Measurements from ENCODE around the gene BCL7A. TPM values are rescaled to one million over a fixed set of nuclear protein-coding genes. Genes with fewer than 3 reads are reported as not detected.

Gene BCL7A
- total and polyA plus RNA-seq, 2 experiments from 2014 or later: 19.1 to 30.5 TPM

DNA sequence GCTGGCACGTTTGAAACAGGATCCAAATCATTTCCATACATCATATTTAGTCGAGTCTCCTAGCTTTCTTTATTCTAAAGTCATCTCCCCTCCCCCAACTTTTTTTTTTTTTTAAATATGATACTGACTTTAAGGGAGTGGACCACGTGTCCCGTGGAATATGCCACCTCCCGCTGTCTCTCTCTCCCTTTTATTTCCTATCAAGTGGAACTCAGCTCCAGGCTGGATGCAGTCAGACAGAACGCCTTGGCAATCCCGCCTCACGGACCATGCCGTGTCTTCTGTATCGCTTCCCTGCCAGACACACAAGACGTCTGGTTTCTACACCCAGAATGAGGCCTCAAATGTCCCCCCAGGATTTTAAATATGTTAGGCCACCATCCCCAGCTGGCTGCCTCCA, 21.2 kb downstream of the BCL7A start:
- no peak overlapping the region for H3K4me3 ChIP-seq
- TF ChIP-seq, protein P1, sequence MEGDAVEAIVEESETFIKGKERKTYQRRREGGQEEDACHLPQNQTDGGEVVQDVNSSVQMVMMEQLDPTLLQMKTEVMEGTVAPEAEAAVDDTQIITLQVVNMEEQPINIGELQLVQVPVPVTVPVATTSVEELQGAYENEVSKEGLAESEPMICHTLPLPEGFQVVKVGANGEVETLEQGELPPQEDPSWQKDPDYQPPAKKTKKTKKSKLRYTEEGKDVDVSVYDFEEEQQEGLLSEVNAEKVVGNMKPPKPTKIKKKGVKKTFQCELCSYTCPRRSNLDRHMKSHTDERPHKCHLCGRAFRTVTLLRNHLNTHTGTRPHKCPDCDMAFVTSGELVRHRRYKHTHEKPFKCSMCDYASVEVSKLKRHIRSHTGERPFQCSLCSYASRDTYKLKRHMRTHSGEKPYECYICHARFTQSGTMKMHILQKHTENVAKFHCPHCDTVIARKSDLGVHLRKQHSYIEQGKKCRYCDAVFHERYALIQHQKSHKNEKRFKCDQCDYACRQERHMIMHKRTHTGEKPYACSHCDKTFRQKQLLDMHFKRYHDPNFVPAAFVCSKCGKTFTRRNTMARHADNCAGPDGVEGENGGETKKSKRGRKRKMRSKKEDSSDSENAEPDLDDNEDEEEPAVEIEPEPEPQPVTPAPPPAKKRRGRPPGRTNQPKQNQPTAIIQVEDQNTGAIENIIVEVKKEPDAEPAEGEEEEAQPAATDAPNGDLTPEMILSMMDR (IDR thresholded peaks at IDR 0.05; ENCODE audit: low read depth, low read length): no peak
- no peaks in the 10 kb centered on the region for H3K27me3 ChIP-seq
- H3K27ac ChIP-seq: no peak overlapping the region
- no peaks in the 10 kb centered on the region for H3K4me1 ChIP-seq (ENCODE audit: low read depth)
- DNase-seq (ENCODE audit: low read depth in 1 of 2, low spot score in 1 of 2): no peak
- H3K36me3 ChIP-seq: peaks cover 11% of the 10 kb centered on the region
- H3K9me3 ChIP-seq (ENCODE audit: low read depth): no peaks in the 10 kb centered on the region

DNA sequence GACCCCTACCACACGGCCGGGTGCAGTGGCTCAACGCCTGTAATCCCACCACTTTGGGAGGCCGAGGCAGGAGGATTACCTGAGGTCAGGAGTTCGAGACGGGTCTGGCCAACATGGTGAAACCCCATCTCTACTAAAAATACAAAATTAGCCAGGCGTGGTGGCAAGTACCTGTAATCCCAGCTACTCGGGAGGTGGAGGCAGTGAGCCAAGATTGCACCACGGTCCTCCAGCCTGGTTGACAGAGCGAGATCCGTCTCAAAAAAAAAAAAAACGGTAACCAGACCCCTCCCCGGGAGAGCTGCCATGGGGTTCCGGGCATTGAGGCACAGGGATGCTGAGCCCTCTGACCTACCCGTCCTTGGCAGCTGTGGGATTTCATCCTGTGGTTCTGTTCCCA, 21.8 kb downstream of the BCL7A start:
- Histone ChIP-seq H3K27ac (no peak overlapping the region), H3K9me3 (ENCODE audit: low read depth) (no peaks in the 10 kb centered on the region), H3K27me3 (no peaks in the 10 kb centered on the region), H3K4me3 (no peak overlapping the region), H3K4me1 (ENCODE audit: low read depth) (no peaks in the 10 kb centered on the region), H3K36me3 (peaks cover 11% of the 10 kb centered on the region)
- no peak for DNase-seq (ENCODE audit: low read depth in 1 of 2, low spot score in 1 of 2)
- TF ChIP-seq, protein P1 (IDR thresholded peaks at IDR 0.05; ENCODE audit: low read depth, low read length): no peak

DNA sequence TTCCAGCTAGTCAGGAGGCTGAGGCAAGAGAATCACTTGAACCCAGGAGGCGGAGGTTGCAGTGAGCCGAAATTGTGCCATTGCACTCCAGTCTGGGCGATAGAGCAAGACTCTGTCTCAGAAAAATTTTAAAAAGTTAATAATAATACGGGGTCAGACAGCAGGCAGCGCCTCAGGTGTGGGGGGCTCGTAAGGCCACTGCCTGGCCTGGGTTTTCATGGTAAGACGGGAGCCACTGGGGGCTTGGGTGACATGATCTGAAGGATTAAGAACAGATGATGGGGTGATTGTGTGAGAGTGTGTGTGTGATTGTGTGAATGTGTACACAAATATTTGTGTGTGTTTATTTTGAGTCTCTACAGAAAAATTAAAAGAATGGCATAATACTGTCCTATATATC, 23.6 kb downstream of the BCL7A start:
- peaks cover 11% of the 10 kb centered on the region for H3K36me3 ChIP-seq
- no peak for DNase-seq (ENCODE audit: low read depth in 1 of 2, low spot score in 1 of 2)
- H3K4me3 ChIP-seq: no peak overlapping the region
- TF ChIP-seq, protein P1 (IDR thresholded peaks at IDR 0.05; ENCODE audit: low read depth, low read length): no peak
- no peak overlapping the region for H3K27ac ChIP-seq
- no peaks in the 10 kb centered on the region for H3K9me3 ChIP-seq (ENCODE audit: low read depth)
- no peaks in the 10 kb centered on the region for H3K27me3 ChIP-seq
- H3K4me1 ChIP-seq (ENCODE audit: low read depth): no peaks in the 10 kb centered on the region

DNA sequence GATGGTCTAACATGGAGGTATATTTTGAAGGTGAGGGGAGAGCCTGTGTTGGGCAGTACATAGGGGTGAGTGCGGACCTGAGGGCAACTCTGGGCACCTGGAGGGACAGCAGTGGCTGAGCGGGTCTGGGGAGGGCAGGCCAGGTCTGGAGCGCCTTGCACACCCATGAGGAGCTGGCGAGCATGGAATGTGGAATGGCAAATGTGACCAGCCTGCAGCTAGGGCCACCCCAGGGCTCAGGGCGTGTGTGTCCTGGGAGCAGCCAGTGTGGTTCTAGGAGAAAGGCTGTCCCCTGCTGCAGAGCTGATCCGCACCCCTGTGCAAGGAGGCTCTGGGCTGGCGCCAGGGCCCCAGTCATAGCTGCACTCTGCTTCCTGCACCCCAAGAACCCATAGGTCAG, 24.5 kb downstream of the BCL7A start:
- Histone ChIP-seq H3K27me3 (no peaks in the 10 kb centered on the region), H3K4me1 (ENCODE audit: low read depth) (peaks cover under 1% of the 10 kb centered on the region), H3K9me3 (ENCODE audit: low read depth) (no peaks in the 10 kb centered on the region), H3K36me3 (peaks cover 11% of the 10 kb centered on the region), H3K27ac (no peak overlapping the region), H3K4me3 (no peak overlapping the region)
- TF ChIP-seq, protein P1 (IDR thresholded peaks at IDR 0.05; ENCODE audit: low read depth, low read length): no peak
- no peak for DNase-seq (ENCODE audit: low read depth in 1 of 2, low spot score in 1 of 2)

DNA sequence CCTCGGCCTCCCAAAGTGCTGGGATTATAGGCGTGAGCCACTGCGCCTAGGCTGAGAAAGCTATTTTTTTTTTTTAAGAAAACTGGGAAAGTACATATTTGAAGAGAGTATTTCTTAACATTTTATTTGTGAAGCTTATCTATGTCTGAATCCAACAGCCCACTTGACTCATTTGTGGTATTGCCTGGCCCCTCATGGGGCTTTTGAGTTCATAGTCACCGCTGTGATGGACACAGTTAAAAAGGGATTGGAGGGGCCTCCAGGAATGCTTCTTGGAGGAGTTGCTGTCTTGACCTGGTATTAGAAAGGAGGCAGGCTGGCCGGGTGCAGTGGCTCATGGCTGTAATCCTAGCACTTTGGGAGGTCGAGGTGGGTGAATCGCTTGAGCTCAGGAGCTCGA, 26.5 kb downstream of the BCL7A start:
- Histone ChIP-seq H3K4me3 (no peak overlapping the region), H3K27me3 (no peaks in the 10 kb centered on the region), H3K36me3 (peaks cover 11% of the 10 kb centered on the region), H3K4me1 (ENCODE audit: low read depth) (peaks cover 5% of the 10 kb centered on the region), H3K9me3 (ENCODE audit: low read depth) (no peaks in the 10 kb centered on the region), H3K27ac (no peak overlapping the region)
- TF ChIP-seq, protein P1 (IDR thresholded peaks at IDR 0.05; ENCODE audit: low read depth, low read length): no peak
- peak in 1 of 2 donors; percentile 66 for DNase-seq (ENCODE audit: low read depth in 1 of 2, low spot score in 1 of 2)

DNA sequence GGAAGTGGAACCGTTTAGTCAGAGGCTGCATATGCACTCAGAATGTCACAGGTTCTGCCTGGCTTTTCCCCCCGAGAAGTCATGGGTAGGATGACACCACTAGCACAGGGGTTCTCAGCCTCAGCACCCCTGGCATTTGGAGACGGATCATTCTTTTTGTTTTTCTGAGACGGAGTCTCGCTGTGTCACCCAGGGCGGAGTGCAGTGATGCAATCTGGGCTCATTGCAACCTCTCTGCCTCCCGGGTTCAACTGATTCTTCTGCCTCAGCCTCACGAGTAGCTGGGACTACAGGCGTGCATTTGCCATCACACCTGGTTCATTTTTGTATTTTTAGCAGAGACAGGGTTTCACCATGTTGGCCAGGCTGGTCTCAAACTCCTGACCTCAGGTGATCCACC, 28.1 kb downstream of the BCL7A start:
- Histone ChIP-seq H3K4me3 (no peak overlapping the region), H3K9me3 (ENCODE audit: low read depth) (no peaks in the 10 kb centered on the region), H3K36me3 (peaks cover 5% of the 10 kb centered on the region), H3K27ac (no peak overlapping the region), H3K27me3 (no peaks in the 10 kb centered on the region), H3K4me1 (ENCODE audit: low read depth) (peaks cover 5% of the 10 kb centered on the region)
- TF ChIP-seq, protein P1 (IDR thresholded peaks at IDR 0.05; ENCODE audit: low read depth, low read length): no peak
- no peak for DNase-seq (ENCODE audit: low read depth in 1 of 2, low spot score in 1 of 2)
